GM21423 (cell line): ENCODE results near the gene NAA30.

Source experiments
- ATAC-seq: cut with Tn5 transposase; IDR thresholded peaks from one replicate; pipeline ENCODE4 v1.9.1; 2021; ENCODE audit warnings: mild to moderate bottlenecking, moderate library complexity; ENCODE audit not compliant: unreplicated experiment

The NAA30 gene

GRCh38 chr14:57392830-57393229, 2.4 kb downstream of the NAA30 start:
- no peak for ATAC-seq

- ATAC-seq, result no peak
These were observed 10.4 kb downstream of the NAA30 start for GRCh38 chr14:57400556-57401494.

- ATAC-seq, result no peak
These were observed 11.1 kb downstream of the NAA30 start for GRCh38 chr14:57401501-57401900.

GRCh38 chr14:57402173-57402852, 11.9 kb downstream of the NAA30 start:
- ATAC-seq, result no peak

GRCh38 chr14:57403521-57403864, 13.1 kb downstream of the NAA30 start:
- no peak for ATAC-seq

GRCh38 chr14:57405562-57405961, 15.2 kb downstream of the NAA30 start:
- ATAC-seq, result no peak

GRCh38 chr14:57408037-57408436, 17.7 kb downstream of the NAA30 start:
- ATAC-seq, result no peak

GRCh38 chr14:57408634-57409033, 18.2 kb downstream of the NAA30 start:
- no peak for ATAC-seq

GRCh38 chr14:57412341-57412740, 22.0 kb downstream of the NAA30 start:
- no peak for ATAC-seq

GRCh38 chr14:57413849-57414248, 23.5 kb downstream of the NAA30 start:
- ATAC-seq, result no peak

- ATAC-seq, result no peak
These were observed 26.8 kb downstream of the NAA30 start for GRCh38 chr14:57417228-57417627.

GRCh38 chr14:57418999-57419398, 28.6 kb downstream of the NAA30 start:
- ATAC-seq, result no peak

GRCh38 chr14:57420033-57420432, 29.6 kb downstream of the NAA30 start:
- no peak for ATAC-seq

GRCh38 chr14:57420986-57421385, 30.6 kb downstream of the NAA30 start:
- ATAC-seq, result no peak

- no peak for ATAC-seq
These were observed 45.5 kb downstream of the NAA30 start for GRCh38 chr14:57435923-57436322.

GRCh38 chr14:57461777-57462320, 71.5 kb downstream of the NAA30 start:
- ATAC-seq, result no peak

GRCh38 chr14:57462551-57462950, 72.2 kb downstream of the NAA30 start:
- no peak for ATAC-seq

- peak; percentile 91 for ATAC-seq
These were observed 73.8 kb downstream of the NAA30 start for GRCh38 chr14:57464008-57464730.
